Measurements from ENCODE around the gene DCST1. TPM values are rescaled to one million over a fixed set of nuclear protein-coding genes. Genes with fewer than 3 reads are reported as not detected.

Gene DCST1
- total and polyA plus RNA-seq, 2 of the 4 experiments (the other 2 are of a cell fraction) = not detected

GRCh38 chr1:154999571-155000410 is 33.8 kb upstream of the DCST1 start:
- in situ Hi-C loops (cut with MboI; ENCODE audit: low sequenced_read_pairs) = no loop called here

More at GRCh38 chr1:154999571-155000410, 33.8 kb upstream of the DCST1 start:
- Histone ChIP-seq H3K9ac (ENCODE audit: low read depth, low read length) (peak overlapping the region; percentile 94), H3K4me3 (ENCODE audit: insufficient read depth, low read depth, low read length) (peak overlapping the region; percentile 75), H3K9me3 (ENCODE audit: control insufficient read depth, insufficient read depth, low read length) (no peaks in the 10 kb centered on the region), H3K27me3 (ENCODE audit: control insufficient read depth, insufficient read depth, low read length) (no peaks in the 10 kb centered on the region), H3K36me3 (ENCODE audit: control insufficient read depth, insufficient read depth, low read length) (no peaks in the 10 kb centered on the region), H3K23ac (ENCODE audit: low read depth, low read length) (peak overlapping the region; percentile 76), H2BK15ac (ENCODE audit: low read depth, low read length) (peak overlapping the region; percentile 22; the same call in 1 of the 3 replicates), H3K4me1 (ENCODE audit: control insufficient read depth, insufficient read depth, low read length) (peaks cover 15% of the 10 kb centered on the region), H3K4ac (ENCODE audit: low read depth, low read length) (peak overlapping the region; percentile 85), H3K79me1 (ENCODE audit: low read depth in 1 of 2, low read length in 2 of 2) (peaks cover 14 to 39% of the 10 kb centered on the region in 2 experiments), H2BK20ac (ENCODE audit: low read depth, low read length) (peak overlapping the region; percentile 11; the same call in 1 of the 2 replicates), H3K14ac (replicated peaks; ENCODE audit: low read depth, low read length) (peak overlapping the region; percentile 15), H4K8ac (ENCODE audit: low read depth in 2 of 2, low read length in 2 of 2) (peak overlapping the region; percentile 12 to 90), H2BK120ac (ENCODE audit: low read depth, low read length) (peak overlapping the region; percentile 78; the same call in 1 of the 2 replicates), H4K91ac (ENCODE audit: insufficient read depth, low read depth, low read length) (peak overlapping the region; percentile 69), H3K9me1 (ENCODE audit: insufficient read depth, low read length) (peaks cover 7% of the 10 kb centered on the region), H3K56ac (ENCODE audit: extremely low read depth, insufficient read depth, low read length) (no peak overlapping the region; the same call in 1 of the 2 replicates), H3K18ac (ENCODE audit: low read depth, low read length) (peak overlapping the region; percentile 95), H2BK5ac (ENCODE audit: low read depth, low read length, poor library complexity, severe bottlenecking) (peak overlapping the region; percentile 85), H4K5ac (ENCODE audit: low read depth, low read length) (peak overlapping the region; percentile 90), H3K4me2 (ENCODE audit: low read depth, low read length) (peak overlapping the region; percentile 100), H3K27ac (ENCODE audit: insufficient read depth, low read length) (peak overlapping the region; percentile 91), H4K20me1 (ENCODE audit: insufficient read depth, low read length) (no peaks in the 10 kb centered on the region), H2AK5ac (ENCODE audit: low read depth, low read length) (peak overlapping the region; percentile 90), H2AFZ (replicated peaks; ENCODE audit: low read length, poor library complexity) (peak overlapping the region; percentile 78), H2AK9ac (replicated peaks; ENCODE audit: low read depth, low read length, poor library complexity) (peak overlapping the region; percentile 98)
- ChIA-PET POLR2A (ENCODE audit: unreplicated experiment) (interaction anchor here (0.6 kb wide), 1 partner anchor 274 kb away, joined by 3 read pairs; the partner anchor contains the start of gene CLK2), CTCF (interaction anchor here (0.9 to 2.1 kb wide), 10 partner anchors 18 to 519 kb away, joined by 3 to 11 read pairs (median 4); partner anchors contain the start of genes PBXIP1, PYGO2 and SHC1)
- dilution Hi-C loops (cut with HindIII; ENCODE audit: low sequenced_read_pairs, unreplicated experiment) = no loop called here
- BruUV-seq (replicated peaks) = no TSS peak
- no peak for TF ChIP-seq RFX5 (IDR thresholded peaks at IDR 0.05; ENCODE audit: low read depth, low read length)
- no peak for TF ChIP-seq RCOR1 (IDR thresholded peaks at IDR 0.05; ENCODE audit: insufficient replicate concordance, low read length)
- no peak for TF ChIP-seq MXI1 (IDR thresholded peaks at IDR 0.05; ENCODE audit: borderline replicate concordance, low read depth, low read length)
- no peak for TF ChIP-seq MAZ (IDR thresholded peaks at IDR 0.05; ENCODE audit: borderline replicate concordance, low read depth, low read length)
- TF ChIP-seq USF2 (IDR thresholded peaks at IDR 0.05; ENCODE audit: low read depth, low read length) = no peak
- no peak for TF ChIP-seq SMC3 (IDR thresholded peaks at IDR 0.05; ENCODE audit: low read depth, low read length)
- TF ChIP-seq MAFK (IDR thresholded peaks at IDR 0.05; ENCODE audit: low read depth, low read length) = no peak
- TF ChIP-seq RAD21 (IDR thresholded peaks at IDR 0.05; ENCODE audit: low read length) = no peak
- no peak for TF ChIP-seq POLR2A (IDR thresholded peaks at IDR 0.05; ENCODE audit: low read depth, low read length)
- no peak for TF ChIP-seq BHLHE40 (IDR thresholded peaks at IDR 0.05; ENCODE audit: low read depth, low read length)
- TF ChIP-seq CEBPB (IDR thresholded peaks at IDR 0.05; ENCODE audit: low read depth, low read length) = no peak
- TF ChIP-seq ELK1 (IDR thresholded peaks at IDR 0.05; ENCODE audit: borderline replicate concordance, low read depth, low read length) = no peak
- TF ChIP-seq NFE2L2 (IDR thresholded peaks at IDR 0.05; ENCODE audit: low read depth, low read length) = no peak
- intact Hi-C loops (cut with micrococcal nuclease) = loop anchor here (2.0 to 5.0 kb wide), 3 partner anchors 39 to 63 kb away; partner anchors contain the start of genes ADAM15, PMVK and PYGO2
- ATAC-seq (ENCODE audit: low read depth) (no peak), DNase-seq (no peak)
- 5% methylated on average over 10 of the region's 50 CpGs; no CpG with 5 or more reads in 1 of the 2 experiments for WGBS, 2 experiments (ENCODE audit: extremely low coverage in 2 of 2, insufficient read length in 1 of 2)

All from IMR-90 (cell line).